Upper lobe of right lung (tissue), 1 donor: Measurements from ENCODE around the gene PKP1. TPM values are rescaled to one million over a fixed set of nuclear protein-coding genes. Genes with fewer than 3 reads are reported as not detected.

Source experiments
- ATAC-seq: fragments of 200-7000 bp; cut with Tn5 transposase; one replicate; pipeline ENCODE4 v1.9.1; 2020; ENCODE audit warnings: mild to moderate bottlenecking, moderate library complexity
- DNase-seq: peaks from one replicate; pipeline ENCODE4 v3.0.0-alpha.2; 2020
- H3K27ac ChIP-seq: fragments of 200-600 bp; one replicate; pipeline ENCODE4 v1.8.0; 2022
- H3K27me3 ChIP-seq: fragments of 200-600 bp; one replicate; pipeline ENCODE4 v1.8.0; 2022; ENCODE audit warnings: mild to moderate bottlenecking
- H3K36me3 ChIP-seq: fragments of 200-600 bp; one replicate; pipeline ENCODE4 v1.8.0; 2022
- H3K4me1 ChIP-seq: fragments of 200-600 bp; one replicate; pipeline ENCODE4 v1.8.0; 2022
- H3K4me3 ChIP-seq: fragments of 200-600 bp; one replicate; pipeline ENCODE4 v1.8.0; 2022; ENCODE audit warnings: mild to moderate bottlenecking
- H3K9me3 ChIP-seq: fragments of 200-600 bp; one replicate; pipeline ENCODE4 v1.8.0; 2022
- CTCF ChIP-seq: fragments of 200-600 bp; IDR thresholded peaks from one replicate; pipeline ENCODE4 v1.8.0; 2022; ENCODE audit warnings: antibody characterized with exemption
- intact Hi-C: fragments of 100-400 bp; cut with DNase I; formaldehyde crosslinking; loops from one replicate; pipeline ENCODE4 v1.11.0; 2022
- total RNA-seq: library from RNA; stranded (reverse); fragmentation: NEBNext Ultra II Directional; extraction: Animal tissue kit (Norgen Biotek cat#: 25700); gene quantifications from one replicate; pipeline ENCODE4 v1.2.1, GENCODE V29; 2021
- donor health status: DM: no; HTN: yes; CAD: no; lungs with severe emphysema.

The PKP1 gene
- total RNA-seq, 1 donor from 2014 or later = 0.69 TPM

GRCh38 chr1:201371276-201371675 is 88.0 kb downstream of the PKP1 start:
- Histone ChIP-seq H3K4me1 (no peaks in the 10 kb centered on the region), H3K36me3 (no peaks in the 10 kb centered on the region), H3K27me3 (peaks cover 7% of the 10 kb centered on the region), H3K27ac (no peak overlapping the region), H3K9me3 (no peaks in the 10 kb centered on the region), H3K4me3 (no peak overlapping the region)
- DNase-seq = no peak
- TF ChIP-seq CTCF = no peak
- intact Hi-C loops = no loop called here
- no peak for ATAC-seq

- intact Hi-C loops = no loop called here
- no peak overlapping the region for H3K4me3 ChIP-seq
- H3K27me3 ChIP-seq = peaks cover 7% of the 10 kb centered on the region
- H3K36me3 ChIP-seq = no peaks in the 10 kb centered on the region
- no peak for ATAC-seq
- no peaks in the 10 kb centered on the region for H3K9me3 ChIP-seq
- no peaks in the 10 kb centered on the region for H3K4me1 ChIP-seq
- DNase-seq = no peak
- TF ChIP-seq CTCF = no peak
- no peak overlapping the region for H3K27ac ChIP-seq
These were observed 88.5 kb downstream of the PKP1 start for GRCh38 chr1:201371792-201372191.

- peaks cover 7% of the 10 kb centered on the region for H3K27me3 ChIP-seq
- ATAC-seq (no peak), DNase-seq (no peak)
- no peak overlapping the region for H3K4me3 ChIP-seq
- no peaks in the 10 kb centered on the region for H3K9me3 ChIP-seq
- no peak overlapping the region for H3K27ac ChIP-seq
- no peaks in the 10 kb centered on the region for H3K36me3 ChIP-seq
- no peak for TF ChIP-seq CTCF
- H3K4me1 ChIP-seq = peaks cover 5% of the 10 kb centered on the region
- intact Hi-C loops = no loop called here
These were observed 91.1 kb downstream of the PKP1 start for GRCh38 chr1:201374364-201374763.

- Histone ChIP-seq H3K9me3 (no peaks in the 10 kb centered on the region), H3K36me3 (no peaks in the 10 kb centered on the region), H3K4me1 (peaks cover 5% of the 10 kb centered on the region), H3K27me3 (peaks cover 5% of the 10 kb centered on the region), H3K4me3 (no peak overlapping the region), H3K27ac (no peak overlapping the region)
- intact Hi-C loops = no loop called here
- ATAC-seq = no peak
- TF ChIP-seq CTCF = no peak
- no peak for DNase-seq
These were observed 91.9 kb downstream of the PKP1 start for GRCh38 chr1:201375169-201375568.

- peaks cover 11% of the 10 kb centered on the region for H3K4me1 ChIP-seq
- DNase-seq (no peak), ATAC-seq (no peak)
- H3K36me3 ChIP-seq = no peaks in the 10 kb centered on the region
- no peaks in the 10 kb centered on the region for H3K27me3 ChIP-seq
- intact Hi-C loops = no loop called here
- no peaks in the 10 kb centered on the region for H3K9me3 ChIP-seq
- no peak for TF ChIP-seq CTCF
- no peak overlapping the region for H3K4me3 ChIP-seq
- no peak overlapping the region for H3K27ac ChIP-seq
These were observed 92.8 kb downstream of the PKP1 start for GRCh38 chr1:201376107-201376463.
